Measurements from ENCODE around the gene LY6G6F. TPM values are rescaled to one million over a fixed set of nuclear protein-coding genes. Genes with fewer than 3 reads are reported as not detected.

The LY6G6F gene
- total RNA-seq, 1 experiment from 2014 or later = not detected

DNA sequence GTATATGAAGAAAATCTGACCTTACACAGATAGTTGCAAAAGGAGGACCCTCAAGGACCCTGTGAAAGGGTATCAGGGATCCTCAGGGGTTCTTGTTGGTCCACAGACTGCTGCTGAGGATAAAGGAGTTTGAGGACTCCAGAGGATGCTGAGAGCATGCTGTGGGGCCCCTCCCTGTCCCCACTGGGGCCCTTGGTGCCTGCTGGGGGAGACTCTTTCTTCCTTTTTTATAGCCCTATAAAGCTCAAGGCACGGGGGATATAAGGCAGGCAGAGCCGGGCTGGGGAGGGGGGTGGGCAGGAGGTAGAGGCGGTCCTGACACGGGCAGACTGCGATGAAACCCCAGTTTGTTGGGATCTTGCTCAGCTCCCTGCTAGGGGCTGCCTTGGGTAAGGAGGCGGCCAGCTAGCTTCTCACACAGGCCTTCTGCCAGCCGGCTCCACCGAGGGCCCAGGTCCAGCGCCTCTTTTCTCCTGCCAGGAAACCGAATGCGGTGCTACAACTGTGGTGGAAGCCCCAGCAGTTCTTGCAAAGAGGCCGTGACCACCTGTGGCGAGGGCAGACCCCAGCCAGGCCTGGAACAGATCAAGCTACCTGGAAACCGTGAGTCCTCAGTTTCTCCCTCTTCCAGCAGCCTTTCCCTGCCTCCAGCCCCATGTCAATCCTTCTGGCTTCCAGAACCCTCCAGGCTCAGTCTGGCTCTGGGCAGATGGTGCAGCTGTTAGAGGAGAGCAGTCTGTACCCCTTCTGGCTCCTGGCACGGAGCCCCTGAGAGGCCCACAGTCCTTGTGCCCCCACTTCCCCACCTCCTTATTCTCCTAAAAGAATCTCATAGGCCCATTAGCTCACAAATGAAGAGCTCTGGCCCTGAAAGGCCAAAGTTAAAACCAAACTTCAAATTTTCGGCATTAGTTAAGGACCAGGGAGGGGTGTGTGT lies 8.6 kb downstream of the LY6G6F start, which contains the start of gene LY6G6D:
LY6G6D (plus strand) TSS at position 327 of the 937 bp plus-strand sequence; CDS start at position 335, 8 bp downstream.
- TF ChIP-seq CTCF (conservative IDR thresholded peaks at IDR 0.05; ENCODE audit: low read depth, low read length) = no peak
- no peak for TF ChIP-seq EZH2 (IDR thresholded peaks at IDR 0.05; ENCODE audit: borderline replicate concordance, low read depth, low read length, poor library complexity, severe bottlenecking)
- ChIA-PET POLR2A (ENCODE audit: low non-redundant PET) (no interaction called here), CTCF (no interaction called here)
- Histone ChIP-seq H3K27ac (ENCODE audit: low read depth, low read length, poor library complexity, severe bottlenecking) (no peak within 1 kb of the TSS), H3K4me3 (ENCODE audit: low read depth, low read length, poor library complexity, severe bottlenecking) (no peak within 1 kb of the TSS), H3K36me3 (ENCODE audit: insufficient read depth, low read length, poor library complexity, severe bottlenecking) (no peaks in the 10 kb centered on the region), H3K9me3 (ENCODE audit: low read depth, low read length, poor library complexity, severe bottlenecking) (no peaks in the 10 kb centered on the region), H3K4me1 (ENCODE audit: insufficient read depth, low read length, poor library complexity, severe bottlenecking) (no peaks in the 10 kb centered on the region), H3K27me3 (replicated peaks; ENCODE audit: insufficient read depth, low read depth, low read length, poor library complexity) (no peaks in the 10 kb centered on the region)
- intact Hi-C loops (cut with micrococcal nuclease; ENCODE audit: unreplicated experiment) = no loop called here
- BruUV-seq (replicated peaks) = no TSS peak
- no peak for DNase-seq (ENCODE audit: low spot score)

- intact Hi-C loops (cut with micrococcal nuclease; ENCODE audit: unreplicated experiment) = no loop called here
- DNase-seq (ENCODE audit: low spot score) = no peak
- ChIA-PET POLR2A (ENCODE audit: low non-redundant PET) (no interaction called here), CTCF (no interaction called here)
- H3K4me1 ChIP-seq (ENCODE audit: insufficient read depth, low read length, poor library complexity, severe bottlenecking) = no peaks in the 10 kb centered on the region
- TF ChIP-seq CTCF (conservative IDR thresholded peaks at IDR 0.05; ENCODE audit: low read depth, low read length) (no peak), EZH2 (IDR thresholded peaks at IDR 0.05; ENCODE audit: borderline replicate concordance, low read depth, low read length, poor library complexity, severe bottlenecking) (no peak)
- BruUV-seq (replicated peaks) = no TSS peak
- H3K27me3 ChIP-seq (replicated peaks; ENCODE audit: insufficient read depth, low read depth, low read length, poor library complexity) = no peaks in the 10 kb centered on the region
- H3K4me3 ChIP-seq (ENCODE audit: low read depth, low read length, poor library complexity, severe bottlenecking) = no peak overlapping the region
- H3K36me3 ChIP-seq (ENCODE audit: insufficient read depth, low read length, poor library complexity, severe bottlenecking) = no peaks in the 10 kb centered on the region
- H3K9me3 ChIP-seq (ENCODE audit: low read depth, low read length, poor library complexity, severe bottlenecking) = no peaks in the 10 kb centered on the region
- H3K27ac ChIP-seq (ENCODE audit: low read depth, low read length, poor library complexity, severe bottlenecking) = no peak overlapping the region
These were observed 11.0 kb downstream of the LY6G6F start for GRCh38 chr6:31717499-31718222.

GRCh38 chr6:31718265-31718664 lies 11.6 kb downstream of the LY6G6F start:
- Histone ChIP-seq H3K4me1 (ENCODE audit: insufficient read depth, low read length, poor library complexity, severe bottlenecking) (no peaks in the 10 kb centered on the region), H3K4me3 (ENCODE audit: low read depth, low read length, poor library complexity, severe bottlenecking) (no peak overlapping the region), H3K9me3 (ENCODE audit: low read depth, low read length, poor library complexity, severe bottlenecking) (no peaks in the 10 kb centered on the region), H3K27ac (ENCODE audit: low read depth, low read length, poor library complexity, severe bottlenecking) (no peak overlapping the region), H3K36me3 (ENCODE audit: insufficient read depth, low read length, poor library complexity, severe bottlenecking) (no peaks in the 10 kb centered on the region), H3K27me3 (replicated peaks; ENCODE audit: insufficient read depth, low read depth, low read length, poor library complexity) (no peaks in the 10 kb centered on the region)
- ChIA-PET POLR2A (ENCODE audit: low non-redundant PET) (no interaction called here), CTCF (no interaction called here)
- intact Hi-C loops (cut with micrococcal nuclease; ENCODE audit: unreplicated experiment) = no loop called here
- no peak for DNase-seq (ENCODE audit: low spot score)
- no TSS peak for BruUV-seq (replicated peaks)
- TF ChIP-seq CTCF (conservative IDR thresholded peaks at IDR 0.05; ENCODE audit: low read depth, low read length) (no peak), EZH2 (IDR thresholded peaks at IDR 0.05; ENCODE audit: borderline replicate concordance, low read depth, low read length, poor library complexity, severe bottlenecking) (no peak)

Data from A673 (cell line).